Mucosa of descending colon (tissue), 3 donors: ENCODE data around the gene CTDSP1. TPM values are rescaled to one million over a fixed set of nuclear protein-coding genes. Genes with fewer than 3 reads are reported as not detected.

Experiments
- ATAC-seq: fragments of 200-7000 bp; cut with Tn5 transposase; one replicate; pipeline ENCODE4 v1.9.1; 2020; ENCODE audit warnings: mild to moderate bottlenecking, moderate library complexity
- DNase-seq, 3 donors: peaks; one replicate each; pipeline ENCODE4 v3.0.0-alpha.2; 2020
- H3K36me3 ChIP-seq: fragments of 200-600 bp; one replicate; pipeline ENCODE4 v1.8.0; 2021; ENCODE audit warnings: low read depth, mild to moderate bottlenecking
- H3K4me1 ChIP-seq: fragments of 200-600 bp; one replicate; pipeline ENCODE4 v1.8.0; 2021; ENCODE audit warnings: low read depth, mild to moderate bottlenecking
- H3K4me3 ChIP-seq: fragments of 200-600 bp; one replicate; pipeline ENCODE4 v1.8.0; 2021; ENCODE audit warnings: mild to moderate bottlenecking
- H3K9me3 ChIP-seq: fragments of 200-600 bp; one replicate; pipeline ENCODE4 v1.8.0; 2021; ENCODE audit warnings: mild to moderate bottlenecking
- intact Hi-C, 2 donors: fragments of 100-400 bp; cut with DNase I in 1 of 2; cut with micrococcal nuclease in 1 of 2; formaldehyde crosslinking; loops; one replicate each; pipeline versions ENCODE4 v1.11.0 to v1.11.1; 2022; cut with DNase I, micrococcal nuclease
- total RNA-seq, 3 donors: library from RNA; stranded (reverse); fragmentation: NEBNext Ultra II Directional in 2 of 3; extraction: Animal tissue kit (Norgen Biotek cat#: 25700) in 2 of 3; gene quantifications; one replicate each; pipeline versions ENCODE4 v1.2.1 to v1.2.4, GENCODE V29; 2021 to 2023
- TF ChIP-seq, protein P1 (sequence below): fragments of 200-600 bp; IDR thresholded peaks from one replicate; pipeline ENCODE4 v1.8.0; 2022; ENCODE audit warnings: antibody characterized with exemption, mild to moderate bottlenecking
- donor health status: DM: no; HTN: no; CAD: no; lungs with moderate emphysema.
- donor health status: DM: no; HTN: no; CAD: no.
- donor health status: DM: no; HTN: yes; CAD: no.

CTDSP1 gene
- total RNA-seq, 3 donors from 2014 or later = 142 to 221 (median 165) TPM

GRCh38 chr2:218383892-218384519 is 15.7 kb upstream of the CTDSP1 start:
- Histone ChIP-seq H3K36me3 (no peaks in the 10 kb centered on the region), H3K4me3 (no peak overlapping the region), H3K4me1 (peaks cover 5% of the 10 kb centered on the region), H3K9me3 (no peaks in the 10 kb centered on the region)
- intact Hi-C loops = no loop called here
- DNase-seq (no peak), ATAC-seq (no peak)
- TF ChIP-seq, protein P1, sequence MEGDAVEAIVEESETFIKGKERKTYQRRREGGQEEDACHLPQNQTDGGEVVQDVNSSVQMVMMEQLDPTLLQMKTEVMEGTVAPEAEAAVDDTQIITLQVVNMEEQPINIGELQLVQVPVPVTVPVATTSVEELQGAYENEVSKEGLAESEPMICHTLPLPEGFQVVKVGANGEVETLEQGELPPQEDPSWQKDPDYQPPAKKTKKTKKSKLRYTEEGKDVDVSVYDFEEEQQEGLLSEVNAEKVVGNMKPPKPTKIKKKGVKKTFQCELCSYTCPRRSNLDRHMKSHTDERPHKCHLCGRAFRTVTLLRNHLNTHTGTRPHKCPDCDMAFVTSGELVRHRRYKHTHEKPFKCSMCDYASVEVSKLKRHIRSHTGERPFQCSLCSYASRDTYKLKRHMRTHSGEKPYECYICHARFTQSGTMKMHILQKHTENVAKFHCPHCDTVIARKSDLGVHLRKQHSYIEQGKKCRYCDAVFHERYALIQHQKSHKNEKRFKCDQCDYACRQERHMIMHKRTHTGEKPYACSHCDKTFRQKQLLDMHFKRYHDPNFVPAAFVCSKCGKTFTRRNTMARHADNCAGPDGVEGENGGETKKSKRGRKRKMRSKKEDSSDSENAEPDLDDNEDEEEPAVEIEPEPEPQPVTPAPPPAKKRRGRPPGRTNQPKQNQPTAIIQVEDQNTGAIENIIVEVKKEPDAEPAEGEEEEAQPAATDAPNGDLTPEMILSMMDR = no peak

GRCh38 chr2:218384975-218385374 is 14.7 kb upstream of the CTDSP1 start:
- TF ChIP-seq, protein P1 = no peak
- no peak for DNase-seq
- no peaks in the 10 kb centered on the region for H3K9me3 ChIP-seq
- no peak overlapping the region for H3K4me3 ChIP-seq
- peaks cover 5% of the 10 kb centered on the region for H3K4me1 ChIP-seq
- H3K36me3 ChIP-seq = no peaks in the 10 kb centered on the region
- intact Hi-C loops = no loop called here
- no peak for ATAC-seq

DNA sequence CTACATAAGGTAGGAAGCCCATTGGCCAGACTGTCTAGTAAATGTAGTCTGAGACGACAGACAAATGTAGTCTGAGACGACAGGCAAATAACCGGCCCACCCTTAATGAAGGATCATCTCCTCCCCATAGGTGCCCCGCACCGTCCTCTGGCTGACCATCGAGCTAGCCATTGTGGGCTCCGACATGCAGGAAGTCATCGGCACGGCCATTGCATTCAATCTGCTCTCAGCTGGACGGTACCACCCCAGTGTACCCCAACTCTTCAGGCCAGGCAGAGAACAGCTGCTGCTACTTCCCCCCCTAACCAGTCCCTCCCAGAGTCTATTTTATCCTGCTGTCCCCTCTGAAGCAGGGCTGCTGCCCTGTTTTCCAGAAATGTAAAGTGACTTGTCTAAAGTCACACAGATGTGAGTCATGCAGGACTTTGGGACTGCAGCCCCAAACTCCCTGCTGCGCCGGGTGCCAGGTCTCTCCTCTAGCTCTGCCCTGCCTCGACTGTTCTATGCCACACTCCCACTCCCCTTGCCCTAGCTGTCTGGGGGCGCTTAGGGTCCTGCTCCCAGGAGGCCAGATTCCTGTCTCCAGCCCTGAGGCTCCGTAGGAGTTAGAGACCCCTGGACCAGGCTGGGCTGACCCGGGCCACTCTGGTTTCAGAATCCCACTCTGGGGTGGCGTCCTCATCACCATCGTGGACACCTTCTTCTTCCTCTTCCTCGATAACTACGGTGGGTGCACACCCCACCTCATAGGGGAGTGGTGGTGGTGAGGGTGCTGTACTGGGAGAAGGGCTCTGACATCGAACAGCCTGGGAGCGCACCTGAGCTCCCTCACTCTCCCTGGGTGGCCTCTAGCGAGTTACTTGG is 12.9 kb upstream of the CTDSP1 start:
- Histone ChIP-seq H3K9me3 (no peaks in the 10 kb centered on the region), H3K4me1 (peaks cover 5% of the 10 kb centered on the region), H3K4me3 (no peak overlapping the region), H3K36me3 (no peaks in the 10 kb centered on the region)
- ATAC-seq (peak; percentile 6), DNase-seq (peak in 1 of 3 donors; percentile 46)
- intact Hi-C loops = no loop called here
- TF ChIP-seq, protein P1 = no peak

GRCh38 chr2:218387369-218388194 is 12.1 kb upstream of the CTDSP1 start:
- Histone ChIP-seq H3K36me3 (no peaks in the 10 kb centered on the region), H3K4me3 (no peak overlapping the region), H3K4me1 (peaks cover 5% of the 10 kb centered on the region), H3K9me3 (no peaks in the 10 kb centered on the region)
- ATAC-seq (peak; percentile 91), DNase-seq (peak; percentile 83 to 88 (median 84))
- intact Hi-C loops = no loop called here
- TF ChIP-seq, protein P1 = no peak

GRCh38 chr2:218389333-218390150 is 10.1 kb upstream of the CTDSP1 start:
- ATAC-seq (no peak), DNase-seq (no peak)
- Histone ChIP-seq H3K9me3 (no peaks in the 10 kb centered on the region), H3K4me1 (peaks cover 13% of the 10 kb centered on the region), H3K36me3 (no peaks in the 10 kb centered on the region), H3K4me3 (no peak overlapping the region)
- TF ChIP-seq, protein P1 = no peak
- intact Hi-C loops = no loop called here
